Measurements from ENCODE around the gene MAPK11. TPM values are rescaled to one million over a fixed set of nuclear protein-coding genes. Genes with fewer than 3 reads are reported as not detected.

The MAPK11 gene
- polyA plus RNA-seq, 3 donors: 7.9 to 47.1 (median 46.4) TPM

DNA sequence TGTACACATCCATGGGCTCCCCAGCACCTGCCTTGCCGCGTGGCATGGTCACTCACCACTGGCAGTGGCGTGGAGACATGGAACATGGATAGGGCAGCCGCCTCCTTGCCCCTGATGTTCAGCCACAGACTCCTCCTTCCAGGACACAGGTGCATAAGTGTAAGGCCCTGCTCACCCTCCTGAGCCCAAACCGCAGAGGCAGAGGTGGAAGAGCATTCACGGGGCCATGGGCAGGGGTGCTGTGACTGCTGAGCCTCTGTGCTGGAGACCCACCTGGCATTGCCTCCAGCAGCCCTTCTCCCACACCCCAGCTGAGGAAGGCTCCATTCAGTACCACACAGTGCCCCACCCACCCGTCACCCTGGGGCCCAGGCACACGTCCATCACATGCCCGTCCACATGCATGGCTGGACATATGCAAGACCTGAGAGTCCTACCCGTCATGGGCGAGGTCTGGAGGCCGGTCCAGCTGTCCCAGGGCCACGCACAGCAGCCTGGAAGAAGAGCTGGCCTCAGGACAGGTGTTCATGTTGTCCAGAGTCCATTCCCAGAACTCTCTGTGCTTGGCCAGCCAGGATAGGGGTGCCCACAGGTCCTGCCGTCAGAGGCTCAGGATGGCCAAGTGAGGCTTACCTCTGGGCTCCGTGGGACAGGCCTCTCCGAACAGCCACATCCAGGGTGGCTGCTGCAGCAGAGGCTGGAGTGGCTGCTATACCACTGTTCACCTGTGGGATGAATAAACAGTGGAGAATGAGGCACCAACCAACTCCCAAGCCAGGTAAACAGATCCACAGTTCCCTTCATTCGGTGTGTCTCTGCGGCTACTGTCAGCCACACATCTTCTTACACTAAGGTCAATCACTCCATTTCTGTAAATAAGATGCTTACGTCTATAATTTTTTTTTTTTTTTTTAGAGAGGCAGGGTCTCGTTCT is 23.7 kb downstream of the MAPK11 start:
- no peak overlapping the region for H3K27ac ChIP-seq (ENCODE audit: low read depth, low read length)

DNA sequence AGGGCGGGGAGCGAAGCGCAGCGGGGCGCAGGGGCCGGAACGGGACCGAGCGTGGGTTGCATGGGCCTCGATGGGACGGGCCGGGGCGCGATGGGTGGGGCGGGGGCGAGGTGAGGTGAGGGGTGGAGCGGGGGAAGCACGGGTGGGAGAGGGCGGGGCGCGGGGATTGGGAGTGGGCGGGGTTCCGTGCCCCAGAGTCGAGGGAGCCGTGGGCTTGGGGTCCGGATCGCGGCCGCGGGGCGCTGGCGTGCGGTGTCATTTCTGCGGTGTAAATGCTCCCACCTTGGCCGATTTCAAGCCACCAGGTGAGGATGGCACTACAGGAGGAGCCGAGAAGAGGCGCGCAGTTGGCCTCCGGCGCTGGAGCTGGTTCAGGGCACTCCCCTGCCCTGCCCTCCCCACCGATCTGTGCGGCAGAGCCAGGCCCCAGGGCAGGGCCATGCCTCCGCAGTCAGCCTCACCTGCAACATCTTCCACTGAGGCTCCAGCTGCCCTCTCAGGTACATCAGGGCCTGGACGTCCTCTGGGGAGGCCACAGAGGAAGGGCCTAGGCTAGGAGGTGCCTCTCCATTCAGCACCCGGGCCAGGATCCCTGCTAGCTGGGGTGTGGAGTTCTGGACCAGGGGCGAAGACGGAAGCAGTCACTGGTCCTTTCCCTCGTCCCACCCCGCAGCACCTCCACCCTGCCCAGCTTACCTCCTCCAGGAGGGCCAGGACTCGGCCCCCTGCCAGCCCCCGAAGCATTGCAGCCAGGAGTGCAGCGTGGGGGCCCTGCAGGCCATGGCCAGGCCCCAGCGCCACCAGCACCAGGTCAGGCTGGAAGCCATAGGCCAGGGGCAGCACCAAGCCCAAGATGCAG is 24.7 kb downstream of the MAPK11 start:
- WGBS, 3 donors: 15 to 20% (median 15%) methylated on average over 25 to 53 of the region's 53 CpGs
- H3K27ac ChIP-seq (ENCODE audit: low read depth, low read length): peak overlapping the region; percentile 69

More for the DNA sequence above, 23.7 kb downstream of the MAPK11 start:
- 84 to 90% (median 87%) methylated on average over 20 of the region's 20 CpGs for WGBS, 3 donors

DNA sequence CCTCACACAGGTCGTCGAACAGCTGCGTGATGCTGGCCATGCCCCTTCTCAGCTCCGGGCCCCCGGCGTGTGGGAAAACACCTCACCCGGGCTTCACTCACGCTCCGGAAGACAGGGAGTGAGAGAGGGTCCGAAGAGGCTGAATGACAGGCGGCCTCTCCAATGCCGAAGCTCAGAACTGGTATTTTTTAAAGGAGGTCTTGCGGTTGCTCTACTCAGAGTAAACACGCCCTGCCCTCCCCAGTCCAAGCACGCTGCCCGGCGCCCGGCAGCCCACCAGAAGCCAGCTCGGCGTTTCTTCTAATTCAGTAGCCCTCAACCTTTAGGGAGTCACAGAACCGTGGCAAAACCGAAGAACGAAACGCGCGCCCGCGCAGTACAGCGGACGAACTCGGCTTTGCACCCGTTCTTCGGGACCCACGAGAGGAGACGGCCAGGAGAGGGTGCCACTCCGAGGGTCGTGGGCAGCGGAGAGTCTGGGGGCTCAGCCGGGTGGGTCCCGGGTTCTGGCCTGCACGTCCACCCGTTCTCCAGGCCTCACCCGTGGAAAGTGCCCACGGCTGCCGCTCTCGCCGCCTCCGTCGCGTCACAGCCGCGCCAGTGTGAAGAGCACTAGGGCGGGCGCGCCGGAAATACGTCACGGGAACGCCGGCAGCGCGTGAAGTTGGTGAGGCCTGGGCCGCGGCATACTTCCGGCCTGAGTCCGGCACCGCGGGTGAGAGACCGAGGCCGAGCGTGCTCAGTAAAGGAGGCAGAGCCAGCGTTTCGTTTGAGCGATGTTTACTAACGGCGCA is 25.6 kb downstream of the MAPK11 start, which contains the start of gene TUBGCP6:
TUBGCP6 (minus strand) TSS at position 604 of the 794 bp plus-strand sequence; CDS start at position 40, 564 bp downstream.
- WGBS, 3 donors: 0% methylated on average over 76 of the region's 76 CpGs
- H3K27ac ChIP-seq (ENCODE audit: low read depth, low read length): peak within 1 kb of the TSS; percentile 91

DNA sequence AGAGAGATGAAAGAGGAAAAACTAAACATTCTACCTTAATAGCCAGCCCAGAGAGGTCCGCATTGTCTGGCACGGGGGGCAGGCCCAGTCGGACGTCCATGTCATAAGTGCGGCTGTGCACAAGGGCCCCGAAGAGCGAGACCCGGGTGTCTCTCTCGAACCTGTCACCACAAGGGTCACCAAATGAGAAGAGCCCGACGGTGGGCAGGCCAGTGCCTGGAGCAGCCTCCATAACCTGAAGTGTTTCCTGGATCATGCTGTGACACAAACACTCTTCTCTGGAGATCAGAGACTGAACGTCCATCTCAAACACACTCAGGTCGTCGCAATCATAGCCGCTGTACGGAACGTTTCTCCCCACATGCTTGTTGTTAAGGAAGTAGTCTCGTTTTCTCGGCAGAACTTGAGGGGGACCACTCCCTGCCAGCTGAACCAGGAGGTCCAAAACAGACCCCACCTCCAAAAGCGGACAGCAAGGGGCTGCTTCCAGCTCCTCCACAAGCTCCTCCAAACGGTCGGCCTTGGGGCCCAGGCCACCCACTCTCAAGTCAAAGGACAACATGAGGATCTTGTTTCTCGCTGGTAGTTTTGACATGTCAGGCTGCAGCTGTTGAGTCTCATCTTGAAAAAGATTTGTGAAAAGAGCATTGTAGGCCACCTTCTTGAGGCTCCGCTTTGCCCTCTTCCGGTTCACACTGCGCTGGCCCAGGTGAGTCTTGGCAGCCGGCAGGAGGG is 26.3 kb downstream of the MAPK11 start:
- 12 to 16% (median 15%) methylated on average over 27 of the region's 27 CpGs for WGBS, 3 donors
- H3K27ac ChIP-seq (ENCODE audit: low read depth, low read length): no peak overlapping the region

DNA sequence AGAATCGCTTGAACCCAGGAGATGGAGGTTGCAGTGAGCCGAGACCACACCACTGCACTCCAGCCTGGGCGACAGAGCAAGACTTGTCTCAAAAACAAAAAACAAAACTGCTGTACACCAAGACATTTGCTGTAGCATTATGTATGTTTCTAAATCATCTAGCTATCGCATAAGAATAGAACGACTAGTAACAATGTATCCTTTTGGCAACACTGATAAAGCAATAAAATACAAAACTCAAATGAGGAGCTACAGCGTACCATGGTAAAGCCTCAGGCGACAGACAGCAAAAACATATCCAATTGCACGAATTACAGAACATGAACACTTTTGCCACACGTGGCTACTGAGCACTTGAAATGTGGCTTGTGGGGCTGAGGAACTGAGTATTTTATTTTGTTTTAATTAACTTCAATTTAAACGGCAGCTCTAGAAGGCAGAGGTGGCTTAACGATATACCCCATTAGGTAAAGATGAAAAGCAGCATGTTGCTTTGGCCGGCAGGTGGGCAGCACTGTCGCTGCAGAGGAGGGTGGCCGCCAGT is 27.7 kb downstream of the MAPK11 start:
- H3K27ac ChIP-seq (ENCODE audit: low read depth, low read length): no peak overlapping the region

DNA sequence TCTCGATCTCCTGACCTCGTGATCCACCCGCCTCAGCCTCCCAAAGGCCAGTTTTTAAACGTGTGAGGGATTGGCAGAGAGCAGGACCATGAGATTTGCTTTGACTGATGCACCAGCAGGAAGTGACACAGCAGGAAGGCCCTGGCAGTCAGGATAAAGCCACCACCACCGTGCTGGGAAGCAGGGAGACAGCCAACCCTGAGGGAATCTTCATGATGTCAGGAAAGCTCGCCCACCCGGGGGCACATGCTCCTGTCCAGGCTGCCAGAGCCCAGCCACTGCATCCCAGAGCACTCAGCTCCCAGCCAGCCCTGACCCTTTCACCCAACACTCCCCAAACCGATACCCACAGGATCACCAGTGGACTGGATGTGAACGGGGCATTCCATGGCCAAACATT is 31.4 kb downstream of the MAPK11 start:
- 77 to 91% (median 81%) methylated on average over 8 to 9 of the region's 9 CpGs for WGBS, 3 donors

More for the DNA sequence above, 27.7 kb downstream of the MAPK11 start:
- WGBS, 3 donors: 59 to 70% (median 63%) methylated on average over 14 of the region's 14 CpGs

DNA sequence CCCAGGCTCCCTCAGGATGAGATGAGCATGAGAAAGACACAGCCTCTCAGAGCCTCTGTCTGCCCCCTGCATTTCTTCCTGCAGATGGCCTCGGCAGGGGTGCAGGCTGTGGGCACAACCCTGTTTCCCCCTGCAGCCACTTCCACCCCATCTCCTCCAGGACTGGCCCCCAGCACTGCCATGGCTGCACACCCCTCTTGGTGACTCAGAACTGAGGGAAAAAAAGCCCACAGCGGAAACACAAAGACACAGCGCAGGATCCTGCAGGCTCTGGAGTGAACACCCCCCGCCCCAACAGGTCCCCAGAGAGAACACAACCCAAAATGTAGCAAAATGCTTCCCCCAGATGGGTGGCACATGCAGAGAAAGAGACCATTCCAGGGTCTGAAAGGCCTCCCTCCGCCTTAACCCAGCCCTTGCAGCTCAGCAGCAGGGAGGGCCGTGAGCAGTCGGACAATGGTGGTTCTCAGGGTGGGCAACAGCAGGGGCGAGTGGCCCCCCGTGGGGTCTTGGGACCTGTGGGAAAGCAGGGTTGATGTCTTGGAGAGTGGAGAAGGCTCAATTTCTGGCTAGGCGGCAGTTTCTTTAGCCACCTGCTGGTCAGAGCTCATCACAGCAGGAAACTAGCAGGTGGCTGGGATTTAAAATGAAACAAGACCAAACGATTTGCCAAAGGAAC is 33.3 kb downstream of the MAPK11 start:
- WGBS, 3 donors: 68 to 76% (median 71%) methylated on average over 11 of the region's 11 CpGs
- H3K27ac ChIP-seq (ENCODE audit: low read depth, low read length): no peak overlapping the region

More for the DNA sequence above, 31.4 kb downstream of the MAPK11 start:
- H3K27ac ChIP-seq (ENCODE audit: low read depth, low read length): no peak overlapping the region

DNA sequence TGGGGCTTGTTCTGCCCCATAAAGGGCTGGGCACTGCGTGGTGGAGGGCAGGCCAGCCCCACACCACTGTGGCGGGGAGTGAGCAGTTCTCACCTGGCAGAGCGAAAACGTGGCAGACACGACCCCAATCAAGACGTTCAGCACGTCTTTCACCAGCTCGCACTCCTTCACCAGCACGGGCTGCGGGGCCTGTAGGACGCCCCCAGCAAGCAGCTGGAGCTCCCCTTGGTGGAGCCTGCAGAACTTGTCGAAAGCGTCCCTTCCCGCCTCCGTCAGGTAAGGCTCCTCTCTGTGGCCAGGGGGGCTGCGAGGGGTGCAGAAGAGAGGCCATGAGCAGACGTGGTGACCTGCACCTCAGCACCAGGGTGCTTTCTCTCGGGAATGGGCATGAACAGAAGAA is 37.0 kb downstream of the MAPK11 start:
- WGBS, 3 donors: 87 to 94% (median 93%) methylated on average over 18 of the region's 18 CpGs
- no peak overlapping the region for H3K27ac ChIP-seq (ENCODE audit: low read depth, low read length)

DNA sequence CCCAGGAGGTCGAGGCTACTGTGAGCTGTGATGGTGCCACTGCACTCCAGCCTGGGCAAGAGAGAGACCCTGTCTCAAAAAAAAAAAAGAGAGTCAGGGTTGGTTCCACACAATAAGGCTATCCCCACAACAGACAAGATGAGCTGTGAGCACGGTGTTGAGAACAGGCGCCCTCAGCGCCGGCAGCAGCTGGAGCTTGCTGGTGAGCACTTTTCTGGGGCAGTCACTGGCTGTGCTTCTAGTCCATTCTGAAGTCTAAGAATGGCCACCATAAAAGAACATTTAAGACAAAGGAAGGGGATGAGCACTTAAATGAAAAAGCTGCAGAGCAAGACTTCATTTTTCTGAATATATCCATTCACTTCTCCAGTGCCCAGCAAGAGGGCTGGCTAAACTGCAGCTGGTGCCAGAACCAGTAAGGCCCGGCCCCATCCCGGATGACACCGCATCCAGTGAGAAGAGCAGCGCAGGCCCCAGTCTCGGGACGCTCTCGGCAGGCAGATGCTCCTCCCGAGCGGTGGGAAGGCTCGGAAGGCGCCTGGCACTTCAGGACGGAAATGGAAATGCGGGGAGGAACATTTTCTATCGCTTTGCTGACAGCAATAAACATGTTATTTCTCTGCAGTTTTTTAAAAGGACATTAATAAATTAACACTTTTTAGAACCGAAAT is 37.6 kb downstream of the MAPK11 start:
- H3K27ac ChIP-seq (ENCODE audit: low read depth, low read length): no peak overlapping the region
- WGBS, 3 donors: 89 to 92% (median 91%) methylated on average over 20 of the region's 20 CpGs

DNA sequence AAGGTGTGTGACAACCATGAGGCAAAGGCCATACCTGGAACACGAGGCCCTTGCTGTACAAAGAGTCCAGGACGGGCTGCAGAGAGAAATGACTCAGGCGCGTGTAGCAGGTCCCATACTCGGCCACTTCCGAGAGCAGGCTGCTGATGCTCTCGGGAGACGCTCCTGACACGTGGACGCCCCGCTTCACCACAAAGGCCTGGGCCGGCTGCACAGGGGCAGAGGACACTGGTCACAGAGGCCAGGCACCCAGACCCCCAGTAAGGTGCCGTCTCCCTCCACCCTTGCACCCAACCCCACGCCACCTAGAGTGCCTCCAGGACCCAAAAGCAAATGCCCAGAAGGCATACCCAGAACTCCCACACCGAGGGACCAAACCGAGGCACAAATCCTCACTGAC is 40.8 kb downstream of the MAPK11 start:
- 94 to 97% (median 96%) methylated on average over 16 of the region's 16 CpGs for WGBS, 3 donors
- no peak overlapping the region for H3K27ac ChIP-seq (ENCODE audit: low read depth, low read length)

DNA sequence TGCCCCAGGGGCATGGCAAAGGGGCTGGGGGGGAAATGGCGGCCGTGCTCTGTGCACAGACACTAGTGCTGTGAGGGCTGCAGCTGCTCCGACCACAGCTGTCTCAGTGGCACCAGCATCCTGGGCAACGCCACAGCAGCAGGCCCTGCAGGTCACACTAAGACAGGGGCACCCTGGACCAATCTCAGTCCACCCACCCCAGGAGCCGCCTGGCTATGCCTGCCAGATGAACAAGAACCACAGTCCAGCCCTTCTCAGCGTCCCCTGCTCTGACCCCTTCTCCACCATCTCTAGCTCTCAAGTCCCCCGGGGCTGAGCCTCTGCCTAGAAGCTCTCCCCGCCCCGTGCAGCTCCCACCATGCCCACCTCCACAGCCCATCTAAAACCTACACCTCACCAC is 41.8 kb downstream of the MAPK11 start:
- no peak overlapping the region for H3K27ac ChIP-seq (ENCODE audit: low read depth, low read length)
- WGBS, 3 donors: 92 to 99% (median 95%) methylated on average over 8 to 9 of the region's 9 CpGs

DNA sequence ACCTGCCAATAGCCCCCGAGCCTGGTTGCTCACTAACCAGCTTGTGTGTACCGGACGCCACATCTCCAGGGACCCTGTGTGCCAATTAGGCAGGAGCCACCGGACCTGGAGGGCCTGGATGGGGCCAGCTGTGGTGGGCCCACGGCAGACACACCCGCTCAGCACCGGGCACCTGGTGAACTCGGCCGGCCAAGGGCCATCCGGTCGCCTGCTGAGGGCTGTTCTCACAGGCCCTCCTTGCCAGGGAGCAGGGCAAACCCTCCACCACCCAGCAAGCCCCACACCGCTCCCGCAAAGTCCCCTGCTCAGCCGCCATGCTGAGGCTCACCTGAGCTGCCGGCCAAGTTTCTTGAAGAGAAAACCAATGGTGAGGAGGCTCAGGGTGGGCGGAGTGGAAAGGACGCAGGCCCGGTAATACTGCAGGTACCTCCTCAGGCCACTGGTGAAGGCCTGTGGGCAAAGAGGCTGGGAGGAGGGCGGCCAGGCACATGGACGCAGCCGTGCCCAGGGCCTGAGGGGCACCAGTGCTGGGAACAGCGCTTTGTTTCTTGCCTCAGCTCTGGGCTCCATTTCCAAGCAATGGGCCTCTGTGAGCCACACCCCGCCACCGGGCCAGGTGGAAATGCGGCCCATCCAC is 42.5 kb downstream of the MAPK11 start:
- 93 to 94% (median 93%) methylated on average over 25 of the region's 25 CpGs for WGBS, 3 donors
- H3K27ac ChIP-seq (ENCODE audit: low read depth, low read length): no peak overlapping the region

DNA sequence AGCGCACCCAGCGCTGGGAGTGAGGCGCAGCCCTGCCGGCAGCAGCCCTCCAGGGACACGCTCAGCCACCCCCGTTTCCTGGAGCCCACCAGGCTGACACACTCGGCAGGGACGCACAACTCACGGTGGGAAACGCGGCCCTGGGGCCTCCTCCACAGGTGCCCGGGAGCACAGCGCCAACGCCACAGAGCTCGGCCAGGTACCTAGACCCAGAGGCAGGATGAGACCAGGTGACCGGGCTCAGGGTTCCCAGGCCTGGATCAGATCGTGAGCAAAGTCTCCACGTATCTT is 43.4 kb downstream of the MAPK11 start:
- no peak overlapping the region for H3K27ac ChIP-seq (ENCODE audit: low read depth, low read length)
- WGBS, 3 donors: 90 to 95% (median 93%) methylated on average over 17 to 18 of the region's 18 CpGs

DNA sequence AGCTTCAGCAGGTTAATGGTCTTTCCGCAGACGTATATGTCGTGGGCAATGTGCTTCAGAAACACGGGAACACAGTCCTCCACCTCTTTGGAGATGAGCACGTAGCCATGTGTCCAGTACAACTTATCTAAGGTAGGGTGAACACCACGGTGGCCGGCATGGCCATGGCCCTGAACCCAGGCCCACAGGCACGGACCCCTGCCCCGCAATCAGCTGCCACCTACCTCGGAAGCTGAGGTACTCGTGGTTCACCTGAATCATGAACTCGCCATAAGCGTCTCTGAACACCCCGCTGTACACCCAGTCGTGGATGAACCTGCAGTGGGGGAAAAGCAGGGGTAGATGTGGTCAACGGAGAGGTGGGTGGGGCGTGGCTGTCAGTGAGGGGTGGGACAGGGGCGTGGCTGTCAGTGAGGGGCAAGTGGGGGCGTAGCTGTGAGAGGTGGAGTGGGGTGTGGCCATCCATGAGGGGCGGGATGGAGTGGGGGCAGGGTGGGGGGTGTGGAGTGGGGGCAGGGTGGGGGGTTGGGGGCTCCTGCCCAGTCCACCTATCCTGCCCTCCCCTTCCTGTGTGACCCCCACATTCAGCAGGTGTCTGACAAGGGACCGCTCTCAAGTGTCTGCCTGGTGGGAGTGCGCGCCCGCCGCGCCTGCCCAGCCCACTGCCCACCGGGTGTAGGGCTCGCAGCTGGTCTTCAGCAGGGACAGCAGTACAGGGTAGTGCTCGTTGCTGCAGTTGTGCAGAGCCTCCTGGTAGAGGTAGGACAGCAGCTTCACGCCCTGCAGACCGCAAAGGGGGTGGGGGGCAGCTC is 43.9 kb downstream of the MAPK11 start:
- WGBS, 3 donors: 93 to 94% (median 93%) methylated on average over 27 to 31 of the region's 31 CpGs
- H3K27ac ChIP-seq (ENCODE audit: low read depth, low read length): no peak overlapping the region

DNA sequence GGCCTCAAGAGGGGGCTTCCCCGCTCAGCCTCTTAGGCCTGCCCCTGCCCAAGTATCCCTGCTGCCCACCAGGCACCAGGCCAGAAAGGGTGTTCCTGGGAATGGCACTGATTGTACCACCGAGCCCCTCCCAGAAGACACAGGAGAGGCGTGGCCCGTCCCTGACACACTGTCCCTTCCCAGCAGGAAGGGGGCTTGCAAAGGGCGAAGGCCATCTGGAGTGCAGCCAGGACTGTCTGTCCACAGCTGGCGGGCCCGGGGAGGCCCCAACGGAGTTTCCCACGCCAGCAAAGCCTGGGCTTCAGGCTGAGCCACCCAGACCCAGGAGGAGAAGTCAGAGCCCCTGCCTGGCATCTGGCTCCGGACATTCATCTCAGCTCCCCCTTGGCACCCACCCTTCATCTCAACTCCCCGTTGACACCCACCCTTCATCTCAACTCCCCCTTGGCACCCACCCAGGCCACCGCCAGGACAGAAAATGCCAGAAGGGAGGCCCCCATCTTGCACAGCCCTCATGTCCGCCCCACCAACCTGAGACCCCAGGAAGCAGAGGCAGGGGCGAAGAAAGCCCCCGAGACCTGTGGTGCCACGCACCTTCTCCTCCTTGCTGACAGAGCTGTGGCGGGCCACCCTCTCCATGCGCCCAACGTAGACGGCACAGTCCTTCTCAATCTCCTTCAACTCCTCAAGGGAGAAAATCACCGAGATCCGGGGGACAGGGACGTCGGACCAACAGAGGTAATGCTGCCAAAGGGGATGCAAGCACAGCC is 44.8 kb downstream of the MAPK11 start:
- 67 to 91% (median 91%) methylated on average over 22 to 24 of the region's 24 CpGs for WGBS, 3 donors

More for the DNA sequence above, 44.8 kb downstream of the MAPK11 start:
- H3K27ac ChIP-seq (ENCODE audit: low read depth, low read length): no peak overlapping the region
